GM10847 (cell line): ENCODE measurements around the gene RAB23.

ENCODE experiments used
- POLR2A ChIP-seq: IDR thresholded peaks from 2 replicates; pipeline ENCODE4 v1.6.1; 2011; ENCODE audit not compliant: insufficient read length; ENCODE audit errors: extremely low read depth

Gene RAB23

GRCh38 chr6:57221936-57222742 lies at the start of gene RAB23:
Gene RAB23 (minus strand): TSS chr6:57222307. CDS start chr6:57210380, 11,927 bp downstream.
- TF ChIP-seq POLR2A, result peak; percentile 79

- TF ChIP-seq POLR2A, result no peak
Observed at GRCh38 chr6:57268294-57268640, 46.2 kb upstream of the RAB23 start.

GRCh38 chr6:57267586-57268293 lies 45.6 kb upstream of the RAB23 start:
- TF ChIP-seq POLR2A, result no peak

- no peak for TF ChIP-seq POLR2A
Observed at GRCh38 chr6:57265755-57266221, 43.7 kb upstream of the RAB23 start.

GRCh38 chr6:57263739-57264138 lies 41.6 kb upstream of the RAB23 start:
- TF ChIP-seq POLR2A, result no peak

GRCh38 chr6:57262901-57263694 lies 41.0 kb upstream of the RAB23 start:
- no peak for TF ChIP-seq POLR2A

GRCh38 chr6:57262488-57262887 lies 40.4 kb upstream of the RAB23 start:
- TF ChIP-seq POLR2A, result no peak

- TF ChIP-seq POLR2A, result no peak
Observed at GRCh38 chr6:57261926-57262325, 39.8 kb upstream of the RAB23 start.

- TF ChIP-seq POLR2A, result no peak
Observed at GRCh38 chr6:57259064-57259463, 37.0 kb upstream of the RAB23 start.

GRCh38 chr6:57257911-57258541 lies 35.9 kb upstream of the RAB23 start:
- no peak for TF ChIP-seq POLR2A

GRCh38 chr6:57256541-57256940 lies 34.4 kb upstream of the RAB23 start:
- no peak for TF ChIP-seq POLR2A

GRCh38 chr6:57255451-57256169 lies 33.5 kb upstream of the RAB23 start:
- no peak for TF ChIP-seq POLR2A

GRCh38 chr6:57254055-57254717 lies 32.1 kb upstream of the RAB23 start:
- no peak for TF ChIP-seq POLR2A

- TF ChIP-seq POLR2A, result no peak
Observed at GRCh38 chr6:57252975-57253374, 30.9 kb upstream of the RAB23 start.
